ENCODE measurements around the gene ZYX. TPM values are rescaled to one million over a fixed set of nuclear protein-coding genes. Genes with fewer than 3 reads are reported as not detected.
A peak's percentile ranks its signal among the peaks of the same experiment; 100 is the strongest.

Gene ZYX
- total and polyA plus RNA-seq, 2 donors (not counting 1 experiment from before 2014, with no cell fraction given): 33.5 to 85.6 TPM

DNA sequence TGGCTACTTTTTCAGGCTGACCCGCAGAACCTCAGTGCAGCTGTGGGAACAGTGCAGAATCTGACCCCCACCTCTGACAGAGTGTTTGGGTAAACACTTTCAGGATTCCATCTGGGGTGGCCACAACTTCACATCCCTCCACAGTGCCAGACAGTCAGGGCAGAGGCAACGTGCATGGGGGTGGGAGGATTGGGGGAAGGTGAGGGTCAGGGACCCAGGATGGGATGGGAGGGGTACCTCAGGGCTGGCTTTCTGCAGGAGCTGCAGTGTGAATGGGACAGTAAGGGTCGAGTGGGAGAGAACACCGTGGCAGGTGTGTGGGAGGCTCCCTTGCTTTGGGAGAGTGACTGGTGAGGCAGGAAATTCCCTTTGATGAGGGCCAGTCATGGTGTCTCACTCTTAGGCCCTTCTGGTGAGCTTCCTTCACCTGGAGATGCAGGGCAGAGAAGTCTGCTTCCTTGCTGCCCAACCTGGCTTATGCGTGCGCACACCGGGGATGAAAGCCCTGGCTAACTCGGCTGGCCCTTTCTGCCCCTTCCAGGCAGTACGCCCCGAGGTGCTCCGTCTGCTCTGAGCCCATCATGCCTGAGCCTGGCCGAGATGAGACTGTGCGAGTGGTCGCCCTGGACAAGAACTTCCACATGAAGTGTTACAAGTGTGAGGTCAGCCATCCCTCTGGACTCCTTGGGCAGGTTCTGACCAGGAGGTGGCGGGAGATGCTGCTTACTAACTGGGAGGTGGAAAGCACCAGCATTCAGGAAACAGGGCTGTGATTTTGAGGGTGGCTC is 8.4 kb downstream of the ZYX start:
- H4K20me1 ChIP-seq (ENCODE audit: control insufficient read depth, extremely low read depth, insufficient read depth, low read length): peaks cover 5% of the 10 kb centered on the region
- no peak for TF ChIP-seq EZH2 (IDR thresholded peaks at IDR 0.05; ENCODE audit: low read length, missing control alignments)
- TF ChIP-seq, protein P1, sequence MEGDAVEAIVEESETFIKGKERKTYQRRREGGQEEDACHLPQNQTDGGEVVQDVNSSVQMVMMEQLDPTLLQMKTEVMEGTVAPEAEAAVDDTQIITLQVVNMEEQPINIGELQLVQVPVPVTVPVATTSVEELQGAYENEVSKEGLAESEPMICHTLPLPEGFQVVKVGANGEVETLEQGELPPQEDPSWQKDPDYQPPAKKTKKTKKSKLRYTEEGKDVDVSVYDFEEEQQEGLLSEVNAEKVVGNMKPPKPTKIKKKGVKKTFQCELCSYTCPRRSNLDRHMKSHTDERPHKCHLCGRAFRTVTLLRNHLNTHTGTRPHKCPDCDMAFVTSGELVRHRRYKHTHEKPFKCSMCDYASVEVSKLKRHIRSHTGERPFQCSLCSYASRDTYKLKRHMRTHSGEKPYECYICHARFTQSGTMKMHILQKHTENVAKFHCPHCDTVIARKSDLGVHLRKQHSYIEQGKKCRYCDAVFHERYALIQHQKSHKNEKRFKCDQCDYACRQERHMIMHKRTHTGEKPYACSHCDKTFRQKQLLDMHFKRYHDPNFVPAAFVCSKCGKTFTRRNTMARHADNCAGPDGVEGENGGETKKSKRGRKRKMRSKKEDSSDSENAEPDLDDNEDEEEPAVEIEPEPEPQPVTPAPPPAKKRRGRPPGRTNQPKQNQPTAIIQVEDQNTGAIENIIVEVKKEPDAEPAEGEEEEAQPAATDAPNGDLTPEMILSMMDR (conservative IDR thresholded peaks at IDR 0.05 in 1 of 2, IDR thresholded peaks at IDR 0.05 in 1 of 2; ENCODE audit: low read depth in 1 of 2, low read length in 2 of 2): no peak
- no peak for DNase-seq (ENCODE audit: low read depth in 2 of 2)
- peaks cover 51% of the 10 kb centered on the region for H3K4me1 ChIP-seq (ENCODE audit: control insufficient read depth, extremely low read depth, insufficient read depth, low read length)
- no peaks in the 10 kb centered on the region for H3K27me3 ChIP-seq (ENCODE audit: control insufficient read depth, insufficient read depth, low read length)
- no peak overlapping the region for H2AFZ ChIP-seq (ENCODE audit: low read length)
- H3K27ac ChIP-seq (ENCODE audit: insufficient read depth, low read length): peak overlapping the region; percentile 47
- H3K79me2 ChIP-seq (ENCODE audit: control insufficient read depth, insufficient read depth, low read length): peaks cover 52% of the 10 kb centered on the region
- no peaks in the 10 kb centered on the region for H3K9me3 ChIP-seq (ENCODE audit: control insufficient read depth, insufficient read depth, low read depth, low read length)
- H3K4me3 ChIP-seq (replicated peaks in 1 of 4; ENCODE audit: control extremely low read depth in 1 of 4, insufficient read depth in 1 of 4, low read depth in 3 of 4, low read length in 4 of 4): no peak overlapping the region
- no peak overlapping the region for H3K4me2 ChIP-seq (ENCODE audit: extremely low read depth, insufficient read depth, low read length)
- H3K36me3 ChIP-seq (ENCODE audit: control insufficient read depth, insufficient read depth, low read length): peaks cover 57% of the 10 kb centered on the region
- H3K9ac ChIP-seq (ENCODE audit: insufficient read depth, low read length): no peak overlapping the region

DNA sequence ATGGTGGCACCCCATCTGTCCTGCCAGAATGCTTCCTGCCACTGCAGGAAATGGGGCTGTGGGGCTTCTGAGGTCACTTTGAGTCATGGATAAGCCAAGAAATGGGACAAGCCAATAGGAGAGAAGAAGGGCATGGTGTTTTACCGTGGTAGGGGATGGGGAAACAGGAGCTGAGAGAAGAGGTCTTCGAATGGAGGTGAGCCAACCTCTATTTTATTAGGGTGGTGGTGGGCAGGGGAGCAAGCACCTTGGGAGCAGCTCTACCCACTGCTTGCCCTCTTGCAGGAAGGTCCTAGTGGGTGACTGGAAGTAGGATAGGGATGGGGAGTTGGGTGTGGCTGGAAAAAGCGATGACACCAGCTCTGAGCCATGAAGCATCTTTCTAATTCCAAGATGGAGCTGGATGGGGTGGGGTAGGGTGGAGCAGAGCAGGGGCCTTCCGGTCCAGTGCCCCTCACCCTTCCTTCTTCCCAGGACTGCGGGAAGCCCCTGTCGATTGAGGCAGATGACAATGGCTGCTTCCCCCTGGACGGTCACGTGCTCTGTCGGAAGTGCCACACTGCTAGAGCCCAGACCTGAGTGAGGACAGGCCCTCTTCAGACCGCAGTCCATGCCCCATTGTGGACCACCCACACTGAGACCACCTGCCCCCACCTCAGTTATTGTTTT is 9.1 kb downstream of the ZYX start:
- Histone ChIP-seq H3K79me2 (ENCODE audit: control insufficient read depth, insufficient read depth, low read length) (peaks cover 45% of the 10 kb centered on the region), H3K27me3 (ENCODE audit: control insufficient read depth, insufficient read depth, low read length) (no peaks in the 10 kb centered on the region), H3K4me1 (ENCODE audit: control insufficient read depth, extremely low read depth, insufficient read depth, low read length) (peaks cover 47% of the 10 kb centered on the region), H3K9ac (ENCODE audit: insufficient read depth, low read length) (no peak overlapping the region), H3K4me3 (replicated peaks in 1 of 4; ENCODE audit: control extremely low read depth in 1 of 4, insufficient read depth in 1 of 4, low read depth in 3 of 4, low read length in 4 of 4) (no peak overlapping the region), H3K9me3 (ENCODE audit: control insufficient read depth, insufficient read depth, low read depth, low read length) (no peaks in the 10 kb centered on the region), H2AFZ (ENCODE audit: low read length) (no peak overlapping the region), H3K36me3 (ENCODE audit: control insufficient read depth, insufficient read depth, low read length) (peaks cover 50% of the 10 kb centered on the region), H3K27ac (ENCODE audit: insufficient read depth, low read length) (peak overlapping the region; percentile 47), H3K4me2 (ENCODE audit: extremely low read depth, insufficient read depth, low read length) (peak overlapping the region; percentile 13), H4K20me1 (ENCODE audit: control insufficient read depth, extremely low read depth, insufficient read depth, low read length) (peaks cover 5% of the 10 kb centered on the region)
- DNase-seq (ENCODE audit: low read depth in 2 of 2): no peak
- no peak for TF ChIP-seq EZH2 (IDR thresholded peaks at IDR 0.05; ENCODE audit: low read length, missing control alignments)
- TF ChIP-seq, protein P1 (conservative IDR thresholded peaks at IDR 0.05 in 1 of 2, IDR thresholded peaks at IDR 0.05 in 1 of 2; ENCODE audit: low read depth in 1 of 2, low read length in 2 of 2): no peak

DNA sequence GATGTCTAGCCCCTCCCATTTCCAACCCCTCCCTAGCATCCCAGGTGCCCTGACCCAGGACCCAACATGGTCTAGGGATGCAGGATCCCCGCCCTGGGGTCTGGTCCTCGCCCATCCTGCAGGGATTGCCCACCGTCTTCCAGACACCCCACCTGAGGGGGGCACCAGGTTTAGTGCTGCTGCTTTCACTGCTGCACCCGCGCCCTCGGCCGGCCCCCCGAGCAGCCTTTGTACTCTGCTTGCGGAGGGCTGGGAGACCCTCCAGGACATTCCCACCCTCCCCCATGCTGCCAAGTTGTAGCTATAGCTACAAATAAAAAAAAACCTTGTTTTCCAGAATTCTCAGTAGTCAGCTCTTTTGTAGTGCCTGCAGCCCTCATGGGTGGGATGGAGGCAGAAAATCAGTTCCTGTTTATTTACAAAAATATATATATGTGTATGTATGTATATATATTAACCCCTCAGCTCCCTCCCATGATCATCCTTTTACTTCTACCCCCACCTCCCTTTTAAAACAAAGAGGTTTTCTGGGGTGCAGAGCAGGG is 9.7 kb downstream of the ZYX start:
- Histone ChIP-seq H3K4me1 (ENCODE audit: control insufficient read depth, extremely low read depth, insufficient read depth, low read length) (peaks cover 45% of the 10 kb centered on the region), H2AFZ (ENCODE audit: low read length) (no peak overlapping the region), H4K20me1 (ENCODE audit: control insufficient read depth, extremely low read depth, insufficient read depth, low read length) (peaks cover 5% of the 10 kb centered on the region), H3K79me2 (ENCODE audit: control insufficient read depth, insufficient read depth, low read length) (peaks cover 39% of the 10 kb centered on the region), H3K9me3 (ENCODE audit: control insufficient read depth, insufficient read depth, low read depth, low read length) (no peaks in the 10 kb centered on the region), H3K9ac (ENCODE audit: insufficient read depth, low read length) (peak overlapping the region; percentile 30), H3K36me3 (ENCODE audit: control insufficient read depth, insufficient read depth, low read length) (peaks cover 49% of the 10 kb centered on the region), H3K27ac (ENCODE audit: insufficient read depth, low read length) (peak overlapping the region; percentile 92), H3K4me3 (replicated peaks in 1 of 4; ENCODE audit: control extremely low read depth in 1 of 4, insufficient read depth in 1 of 4, low read depth in 3 of 4, low read length in 4 of 4) (no peak overlapping the region), H3K27me3 (ENCODE audit: control insufficient read depth, insufficient read depth, low read length) (no peaks in the 10 kb centered on the region), H3K4me2 (ENCODE audit: extremely low read depth, insufficient read depth, low read length) (peak overlapping the region; percentile 51)
- DNase-seq (ENCODE audit: low read depth in 2 of 2): no peak
- no peak for TF ChIP-seq EZH2 (IDR thresholded peaks at IDR 0.05; ENCODE audit: low read length, missing control alignments)
- TF ChIP-seq, protein P1 (conservative IDR thresholded peaks at IDR 0.05 in 1 of 2, IDR thresholded peaks at IDR 0.05 in 1 of 2; ENCODE audit: low read depth in 1 of 2, low read length in 2 of 2): no peak
